Mesendoderm (in vitro differentiated cells): Measurements from ENCODE around the gene ATL2.

Experiments used
- DNase-seq: peaks from one replicate; pipeline ENCODE4 v3.0.0; 2013
- H2AK5ac ChIP-seq: 2 replicates; pipeline ENCODE4 v1.6.1; 2013; ENCODE audit warnings: low read length, inconsistent platforms
- H2BK120ac ChIP-seq: 2 replicates; pipeline ENCODE4 v1.6.1; 2013; ENCODE audit warnings: low read depth, mild to moderate bottlenecking, low read length, moderate library complexity, mixed read lengths
- H2BK15ac ChIP-seq: replicated peaks from 2 replicates; pipeline ENCODE4 v1.6.1; 2013; ENCODE audit warnings: low read depth, mild to moderate bottlenecking, moderate library complexity
- H2BK5ac ChIP-seq: 2 replicates; pipeline ENCODE4 v1.6.1; 2013; ENCODE audit warnings: low read length, inconsistent platforms
- H3K18ac ChIP-seq: 2 replicates; pipeline ENCODE4 v1.6.1; 2013; ENCODE audit warnings: mild to moderate bottlenecking, low read length, mixed read lengths
- H3K23ac ChIP-seq: one replicate; pipeline ENCODE4 v1.6.1; 2013; ENCODE audit warnings: low read length
- H3K27ac ChIP-seq: 2 replicates; pipeline ENCODE4 v1.5.1; 2013; ENCODE audit warnings: low read depth, mild to moderate bottlenecking, inconsistent platforms, low read length, moderate library complexity
- H3K27me3 ChIP-seq: 2 replicates; pipeline ENCODE4 v1.6.1; 2013; ENCODE audit warnings: low read length, control low read depth, mild to moderate bottlenecking, inconsistent platforms; ENCODE audit not compliant: insufficient read depth, poor library complexity
- H3K36me3 ChIP-seq: 2 replicates; pipeline ENCODE4 v1.6.1; 2013; ENCODE audit warnings: low read length, inconsistent platforms; ENCODE audit not compliant: control insufficient read depth, insufficient read depth
- H3K4ac ChIP-seq: one replicate; pipeline ENCODE4 v1.6.1; 2013; ENCODE audit warnings: low read depth, mild to moderate bottlenecking, low read length, moderate library complexity
- H3K4me1 ChIP-seq: 2 replicates; pipeline ENCODE4 v1.6.1; 2013; ENCODE audit warnings: low read depth, low read length, inconsistent platforms; ENCODE audit not compliant: control insufficient read depth
- H3K4me2 ChIP-seq: 2 replicates; pipeline ENCODE4 v1.6.1; 2013; ENCODE audit warnings: low read length
- H3K4me3 ChIP-seq: 2 replicates; pipeline ENCODE4 v1.5.1; 2013; ENCODE audit warnings: mild to moderate bottlenecking, low read length
- H3K56ac ChIP-seq: one replicate; pipeline ENCODE4 v1.6.1; 2013; ENCODE audit warnings: low read length
- H3K79me1 ChIP-seq: 2 replicates; pipeline ENCODE4 v1.6.1; 2013; ENCODE audit warnings: low read length, inconsistent platforms
- H3K79me2 ChIP-seq: 2 replicates; pipeline ENCODE4 v1.6.1; 2013; ENCODE audit warnings: mild to moderate bottlenecking, low read length; ENCODE audit not compliant: control insufficient read depth, insufficient read depth
- H3K9ac ChIP-seq: 2 replicates; pipeline ENCODE4 v1.6.1; 2013; ENCODE audit warnings: low read length, inconsistent platforms
- H4K5ac ChIP-seq: one replicate; pipeline ENCODE4 v1.6.1; 2013; ENCODE audit warnings: low read length
- H4K8ac ChIP-seq: one replicate; pipeline ENCODE4 v1.6.1; 2013; ENCODE audit warnings: low read depth, mild to moderate bottlenecking, control low read depth, low read length, moderate library complexity
- WGBS: extraction: QIAGEN DNeasy Blood & Tissue Kit; methylation state at CpG from one replicate; pipeline ENCODE4 v1.1.7; 2013; ENCODE audit warnings: low lambda C conversion rate, missing lambda C conversion rate; ENCODE audit not compliant: insufficient coverage; ENCODE audit errors: extremely low coverage; 5-methylcytosine and 5-hydroxymethylcytosine counted together

Gene ATL2

DNA sequence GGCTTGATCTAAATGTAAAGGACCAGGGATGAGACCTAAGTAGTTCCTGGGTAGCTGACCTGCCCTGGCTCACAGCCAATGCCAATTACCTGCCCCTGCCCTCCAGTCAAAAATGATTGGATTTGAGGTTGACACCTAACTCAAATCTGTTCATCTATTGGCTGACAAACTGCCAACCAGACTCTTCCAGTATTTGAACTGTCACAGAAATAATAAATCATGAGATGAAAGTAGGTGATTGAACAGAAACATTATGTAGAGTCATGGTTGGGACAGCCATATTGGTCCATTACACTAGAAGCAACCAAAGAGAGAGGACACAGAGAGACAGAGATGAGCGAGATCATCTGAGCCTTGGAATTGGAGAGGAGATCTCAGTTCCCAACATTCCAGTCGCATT is 109.1 kb downstream of the ATL2 start:
- no peak overlapping the region for H3K27ac ChIP-seq
- no peak overlapping the region for H2BK5ac ChIP-seq
- H3K18ac ChIP-seq, result no peak overlapping the region
- H3K79me2 ChIP-seq, result no peaks in the 10 kb centered on the region
- H2AK5ac ChIP-seq, result no peak overlapping the region
- no peak overlapping the region for H3K23ac ChIP-seq
- WGBS, result no CpG with 5 or more reads among the region's 2 CpGs
- H4K5ac ChIP-seq, result no peak overlapping the region
- no peak overlapping the region for H4K8ac ChIP-seq
- H2BK15ac ChIP-seq, result no peak overlapping the region
- no peak overlapping the region for H3K4me2 ChIP-seq
- no peak overlapping the region for H3K9ac ChIP-seq
- H3K56ac ChIP-seq, result no peak overlapping the region
- DNase-seq, result no peak
- no peaks in the 10 kb centered on the region for H3K36me3 ChIP-seq
- no peak overlapping the region for H3K4me3 ChIP-seq
- H3K4ac ChIP-seq, result no peak overlapping the region
- no peaks in the 10 kb centered on the region for H3K27me3 ChIP-seq
- H3K79me1 ChIP-seq, result no peaks in the 10 kb centered on the region
- no peak overlapping the region for H2BK120ac ChIP-seq
- H3K4me1 ChIP-seq, result no peaks in the 10 kb centered on the region

DNA sequence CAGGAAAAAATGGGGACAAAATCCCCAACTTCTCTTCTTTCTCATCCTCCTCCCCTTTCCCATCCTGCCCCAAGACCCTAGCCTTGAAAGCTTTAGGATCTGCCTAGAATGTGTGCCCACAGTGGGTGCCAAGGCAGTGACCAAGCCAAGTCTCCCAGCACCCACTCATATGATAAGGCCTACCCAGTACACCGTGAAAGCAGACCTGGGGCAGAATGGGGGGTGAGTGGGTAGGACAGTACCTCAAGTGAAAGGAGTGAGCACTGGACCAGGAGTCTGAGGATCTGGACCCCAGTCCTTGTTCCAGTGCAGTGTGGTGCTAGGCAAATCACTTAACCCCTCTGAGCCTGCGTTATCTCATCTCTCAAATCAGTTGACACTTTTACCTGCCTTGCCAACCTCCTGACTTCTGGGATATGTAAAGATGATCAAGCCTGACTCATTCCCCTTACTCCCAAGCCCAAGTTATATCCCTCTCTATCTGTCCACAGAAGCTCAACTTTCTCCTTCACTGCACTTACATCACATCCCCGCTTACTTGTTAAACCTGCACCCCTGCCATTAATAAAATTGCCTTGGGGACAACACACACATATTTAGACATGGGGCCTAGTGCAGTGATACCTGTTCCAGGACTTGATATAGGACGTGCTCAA is 109.7 kb downstream of the ATL2 start:
- no CpG with 5 or more reads among the region's 4 CpGs for WGBS
- Histone ChIP-seq H2BK5ac (no peak overlapping the region), H3K4me3 (no peak overlapping the region)

DNA sequence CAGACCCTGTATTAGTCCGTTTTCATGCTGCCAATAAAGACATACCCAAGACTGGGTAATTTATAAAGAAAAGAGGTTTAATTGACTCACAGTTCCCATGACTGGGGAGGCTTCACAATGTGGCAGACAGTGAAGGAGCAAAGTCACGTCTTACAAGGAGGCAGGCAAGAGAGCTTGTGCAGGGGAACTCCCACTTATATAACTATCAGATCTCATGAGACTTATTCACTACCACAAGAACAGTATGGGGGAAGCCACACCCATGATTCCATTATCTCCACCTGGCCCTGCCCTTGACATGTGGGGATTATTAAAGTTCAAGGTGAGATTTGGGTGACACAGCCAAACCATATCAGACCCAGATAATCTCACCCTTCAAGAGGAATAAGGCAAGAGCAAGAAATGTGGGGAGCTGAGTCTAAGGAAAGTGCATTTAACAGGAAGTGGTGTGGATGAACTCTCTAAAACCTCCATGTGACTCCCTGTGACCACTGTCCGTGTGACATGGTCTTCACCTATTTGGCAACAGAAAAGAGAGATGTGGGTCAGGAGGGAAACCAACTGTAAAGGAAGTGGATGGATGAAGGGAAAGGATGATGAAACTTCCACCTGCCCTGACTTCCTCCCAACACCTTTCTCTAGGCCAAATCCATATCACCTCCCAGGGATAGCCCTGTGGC is 110.6 kb downstream of the ATL2 start:
- Histone ChIP-seq H3K27me3 (no peaks in the 10 kb centered on the region), H3K27ac (no peak overlapping the region), H3K4me1 (no peaks in the 10 kb centered on the region), H3K4ac (no peak overlapping the region), H4K5ac (no peak overlapping the region), H3K56ac (no peak overlapping the region), H2AK5ac (no peak overlapping the region), H2BK15ac (no peak overlapping the region), H3K4me3 (no peak overlapping the region), H3K79me1 (no peaks in the 10 kb centered on the region), H3K79me2 (no peaks in the 10 kb centered on the region), H4K8ac (no peak overlapping the region), H3K23ac (no peak overlapping the region), H2BK5ac (no peak overlapping the region), H3K4me2 (no peak overlapping the region), H3K9ac (no peak overlapping the region), H2BK120ac (no peak overlapping the region), H3K36me3 (no peaks in the 10 kb centered on the region), H3K18ac (no peak overlapping the region)
- no peak for DNase-seq
- WGBS, result no CpG with 5 or more reads among the region's 3 CpGs

More for the DNA sequence above, 109.7 kb downstream of the ATL2 start:
- H2BK15ac ChIP-seq, result no peak overlapping the region
- no peak overlapping the region for H2BK120ac ChIP-seq
- no peak overlapping the region for H4K8ac ChIP-seq
- no peaks in the 10 kb centered on the region for H3K27me3 ChIP-seq
- no peak overlapping the region for H3K4ac ChIP-seq
- H3K23ac ChIP-seq, result no peak overlapping the region
- H3K9ac ChIP-seq, result no peak overlapping the region
- H3K79me1 ChIP-seq, result no peaks in the 10 kb centered on the region
- no peak overlapping the region for H3K4me2 ChIP-seq
- H2AK5ac ChIP-seq, result no peak overlapping the region
- no peak overlapping the region for H4K5ac ChIP-seq
- no peaks in the 10 kb centered on the region for H3K79me2 ChIP-seq
- H3K27ac ChIP-seq, result no peak overlapping the region
- DNase-seq, result no peak
- no peaks in the 10 kb centered on the region for H3K36me3 ChIP-seq
- no peak overlapping the region for H3K18ac ChIP-seq
- no peak overlapping the region for H3K56ac ChIP-seq
- H3K4me1 ChIP-seq, result no peaks in the 10 kb centered on the region

DNA sequence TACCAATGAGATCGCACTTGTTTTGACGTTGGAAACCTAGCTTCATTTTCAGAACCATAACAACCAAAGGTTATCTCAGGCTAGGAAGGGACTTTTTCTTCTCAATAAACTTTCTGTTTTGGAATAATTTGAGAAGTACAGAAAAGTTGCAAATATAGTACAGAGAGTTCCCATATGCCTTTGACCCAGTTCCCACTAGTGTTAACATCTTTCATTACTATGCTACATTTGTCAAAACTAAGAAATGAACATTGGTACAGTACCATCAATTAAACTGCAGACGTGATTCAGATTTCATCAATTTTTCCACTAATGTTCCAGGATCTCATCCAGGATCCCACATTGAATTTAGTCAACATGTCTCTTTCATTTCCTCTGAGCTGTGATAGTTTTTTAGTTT is 111.6 kb downstream of the ATL2 start:
- no peak for DNase-seq
- H3K79me2 ChIP-seq, result no peaks in the 10 kb centered on the region
- WGBS, result no CpG with 5 or more reads among the region's 3 CpGs

DNA sequence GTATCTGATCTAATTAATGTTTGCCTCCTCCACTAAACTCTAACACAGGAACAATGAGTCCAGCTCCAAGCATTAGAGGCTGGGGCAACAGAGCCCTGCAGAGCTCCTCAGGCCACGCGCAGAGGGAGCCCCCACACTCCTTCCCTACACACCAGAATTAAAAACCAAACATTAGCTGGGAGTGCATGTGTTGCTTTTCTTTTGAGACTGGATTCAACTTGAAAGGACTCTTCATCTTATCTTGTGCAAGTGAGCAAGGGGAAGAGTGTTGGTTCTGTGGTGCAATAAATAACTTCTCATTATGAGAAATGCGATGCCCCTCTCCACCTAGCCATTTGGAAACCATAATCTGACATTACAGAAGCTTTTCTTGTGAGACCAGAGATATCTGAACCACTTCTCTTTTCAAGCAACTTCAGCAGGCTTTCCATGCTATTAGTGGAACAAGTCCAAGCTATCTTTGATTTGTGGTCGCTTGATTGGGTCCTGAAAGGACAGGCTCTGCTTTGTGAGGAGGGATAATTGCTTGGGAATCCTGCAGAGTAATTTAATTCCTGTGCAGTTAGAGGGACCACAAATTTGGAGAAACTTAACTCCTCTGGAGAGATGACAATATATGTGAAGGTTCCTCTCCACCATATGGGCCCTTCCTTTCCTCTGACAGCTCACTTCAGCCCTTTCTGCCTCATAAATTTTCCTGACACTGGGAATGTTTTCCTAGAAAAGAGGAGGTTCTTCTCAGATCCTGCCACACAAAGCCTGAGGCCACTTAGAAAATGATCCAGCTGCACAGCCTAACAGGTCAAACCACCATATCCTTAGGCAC is 112.5 kb downstream of the ATL2 start:
- Histone ChIP-seq H3K23ac (no peak overlapping the region), H4K5ac (no peak overlapping the region), H3K18ac (no peak overlapping the region), H2AK5ac (no peak overlapping the region), H3K56ac (no peak overlapping the region), H4K8ac (no peak overlapping the region), H3K27ac (no peak overlapping the region), H3K4me1 (no peaks in the 10 kb centered on the region), H3K27me3 (no peaks in the 10 kb centered on the region), H2BK5ac (no peak overlapping the region), H3K9ac (no peak overlapping the region), H2BK15ac (no peak overlapping the region), H3K79me1 (no peaks in the 10 kb centered on the region), H3K36me3 (no peaks in the 10 kb centered on the region), H3K4me3 (no peak overlapping the region), H2BK120ac (no peak overlapping the region), H3K4ac (no peak overlapping the region), H3K79me2 (no peaks in the 10 kb centered on the region), H3K4me2 (no peak overlapping the region)
- no peak for DNase-seq
- WGBS, result no CpG with 5 or more reads among the region's 4 CpGs

More for the DNA sequence above, 111.6 kb downstream of the ATL2 start:
- H3K18ac ChIP-seq, result no peak overlapping the region
- H4K8ac ChIP-seq, result no peak overlapping the region
- no peaks in the 10 kb centered on the region for H3K36me3 ChIP-seq
- H3K4ac ChIP-seq, result no peak overlapping the region
- no peak overlapping the region for H3K23ac ChIP-seq
- no peak overlapping the region for H2AK5ac ChIP-seq
- H2BK5ac ChIP-seq, result no peak overlapping the region
- no peak overlapping the region for H2BK15ac ChIP-seq
- H3K4me1 ChIP-seq, result no peaks in the 10 kb centered on the region
- H3K4me2 ChIP-seq, result no peak overlapping the region
- H2BK120ac ChIP-seq, result no peak overlapping the region
- no peaks in the 10 kb centered on the region for H3K27me3 ChIP-seq
- no peak overlapping the region for H4K5ac ChIP-seq
- H3K27ac ChIP-seq, result no peak overlapping the region
- no peaks in the 10 kb centered on the region for H3K79me1 ChIP-seq
- no peak overlapping the region for H3K4me3 ChIP-seq
- H3K9ac ChIP-seq, result no peak overlapping the region
- H3K56ac ChIP-seq, result no peak overlapping the region
